Left cardiac atrium (tissue), 4 donors: ENCODE results near the gene GRAP2. TPM values are rescaled to one million over a fixed set of nuclear protein-coding genes. Genes with fewer than 3 reads are reported as not detected.
A peak's percentile ranks its signal among the peaks of the same experiment; 100 is the strongest.
"Not testable (repeated sequence)": the region's sequence is repeated elsewhere in the genome, so short reads cannot be mapped to it uniquely, and the experiment has no call there.

Source experiments
- ATAC-seq, 2 donors: fragments of 200-7000 bp; cut with Tn5 transposase; one replicate each; pipeline ENCODE4 v1.9.1; 2020; ENCODE audit warnings: mild to moderate bottlenecking in 2 of 2, moderate library complexity in 2 of 2
- DNase-seq: peaks from one replicate; pipeline ENCODE4 v3.0.0-alpha.2; 2020
- intact Hi-C, 2 donors: fragments of 100-400 bp; cut with DNase I; formaldehyde crosslinking; loops; one replicate each; pipeline versions ENCODE4 v1.14.1 to v1.15.1; 2022 to 2023
- total RNA-seq, 2 donors: library from RNA; stranded (reverse); fragmentation: NEBNext Ultra II Directional; extraction: Animal tissue kit (Norgen Biotek cat#: 25700); gene quantifications; one replicate each; pipeline ENCODE4 v1.2.1, GENCODE V29; 2021
- donor health status: DM: no; HTN: yes; CAD: no.
- donor health status: DM: no; HTN: yes; CAD: no; lungs with severe emphysema.
- donor health status: DM: yes; HTN: yes; CAD: no.
- donor health status: Dilated cardiomyopathy.

The GRAP2 gene
- total RNA-seq, 2 donors from 2014 or later = 2.1 to 3.8 TPM

DNA sequence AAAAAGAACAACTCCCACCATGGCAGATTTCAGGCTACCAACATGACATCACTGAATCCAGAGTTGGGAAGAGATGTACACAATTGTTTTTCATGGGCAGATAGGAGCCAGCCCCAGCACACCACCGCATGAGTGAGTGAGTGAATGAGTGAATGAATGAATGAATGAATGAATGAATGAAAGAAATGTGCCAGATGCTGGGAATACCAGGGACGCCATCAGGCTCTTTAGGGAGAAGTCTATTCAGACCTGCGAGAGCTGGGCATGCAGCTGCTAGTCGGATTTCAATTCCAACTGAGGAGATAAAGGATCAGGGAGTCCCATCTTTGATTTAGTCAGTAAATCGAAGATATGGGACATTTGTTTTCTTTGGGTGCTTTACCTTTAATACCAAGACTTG lies 78.6 kb downstream of the GRAP2 start:
- ATAC-seq = no peak
- intact Hi-C loops = no loop called here

DNA sequence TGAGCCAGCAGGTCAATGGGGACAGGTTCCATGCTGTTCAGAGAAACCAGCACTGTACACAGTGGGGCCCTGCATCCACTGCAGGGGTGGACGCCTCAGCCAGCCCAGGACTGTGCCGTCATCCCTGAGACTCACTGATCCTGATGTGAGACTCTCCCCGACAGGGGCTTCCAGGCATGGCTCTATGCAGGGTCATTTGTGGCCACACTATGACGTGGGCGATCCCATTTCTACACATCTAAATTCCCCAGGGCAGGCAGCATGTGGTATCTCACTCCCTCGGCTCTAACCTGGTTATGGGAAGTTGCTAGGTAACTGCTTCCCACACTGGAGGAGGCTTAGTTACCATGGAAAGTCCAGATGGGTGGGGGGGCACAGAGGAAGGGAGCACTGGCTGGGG lies 79.7 kb downstream of the GRAP2 start:
- DNase-seq (no peak), ATAC-seq (no peak)
- intact Hi-C loops = no loop called here

More for the DNA sequence above, 78.6 kb downstream of the GRAP2 start:
- DNase-seq = no peak

DNA sequence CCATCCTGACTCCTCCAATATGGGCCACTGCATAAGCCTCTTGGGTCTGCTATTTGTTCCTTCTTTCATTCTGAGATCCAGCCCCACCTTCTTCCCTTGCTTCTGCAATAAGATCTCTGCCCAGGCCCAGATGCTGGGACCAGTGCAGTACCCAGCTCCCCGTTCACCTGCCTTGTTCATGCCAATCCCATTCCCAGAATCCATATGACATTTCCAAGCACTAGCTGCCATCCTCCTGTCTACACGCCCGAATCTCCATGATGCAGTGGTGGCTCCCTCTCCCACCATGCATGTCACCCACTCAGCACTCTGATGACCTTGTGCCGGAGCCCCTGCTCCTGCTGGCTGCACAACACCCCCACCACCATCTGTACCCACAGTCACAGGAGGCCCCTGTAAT lies 82.5 kb downstream of the GRAP2 start:
- DNase-seq = no peak
- intact Hi-C loops = no loop called here
- ATAC-seq = no peak

DNA sequence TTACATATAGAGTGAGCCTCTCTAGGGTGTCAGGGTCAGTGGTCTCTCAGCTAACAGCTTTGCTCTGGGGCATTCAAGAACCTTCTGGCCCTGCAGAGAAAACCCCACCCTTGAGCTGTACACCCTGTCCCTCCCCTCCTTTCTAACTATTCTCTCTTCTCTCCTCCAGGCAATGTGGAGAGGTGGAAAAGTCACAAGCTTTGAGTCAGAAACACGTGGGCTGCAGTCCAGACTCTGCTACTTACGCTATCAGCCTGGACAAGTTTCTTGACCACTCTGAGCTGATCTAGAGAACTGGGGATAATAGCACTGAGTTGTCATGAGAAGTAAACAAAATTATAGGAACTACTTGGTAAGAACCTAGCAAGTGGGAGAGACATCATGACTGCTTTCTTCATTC lies 83.1 kb downstream of the GRAP2 start:
- intact Hi-C loops = no loop called here
- peak in 1 of 2 donors; percentile 55 for ATAC-seq
- DNase-seq = no peak

DNA sequence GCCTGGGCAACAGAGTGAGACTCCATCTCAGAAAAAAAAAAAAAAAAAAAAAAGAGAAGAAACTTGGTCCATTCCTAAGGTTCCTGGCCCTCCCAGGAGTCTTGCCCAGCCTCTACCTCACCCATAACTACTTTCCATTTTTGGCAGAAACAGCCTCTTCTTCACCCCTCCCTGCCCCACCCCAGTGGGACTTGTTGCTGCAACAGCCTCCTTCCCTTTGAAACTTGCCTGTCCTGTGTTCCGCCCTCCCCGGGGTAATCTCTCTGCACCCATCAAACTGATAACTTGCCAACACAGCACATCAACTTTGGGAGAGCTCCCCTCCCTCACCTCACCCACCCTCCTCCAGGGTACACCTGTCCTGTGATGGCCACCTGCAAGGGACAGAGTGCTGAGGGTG lies 83.9 kb downstream of the GRAP2 start:
- ATAC-seq = no peak
- intact Hi-C loops = no loop called here

DNA sequence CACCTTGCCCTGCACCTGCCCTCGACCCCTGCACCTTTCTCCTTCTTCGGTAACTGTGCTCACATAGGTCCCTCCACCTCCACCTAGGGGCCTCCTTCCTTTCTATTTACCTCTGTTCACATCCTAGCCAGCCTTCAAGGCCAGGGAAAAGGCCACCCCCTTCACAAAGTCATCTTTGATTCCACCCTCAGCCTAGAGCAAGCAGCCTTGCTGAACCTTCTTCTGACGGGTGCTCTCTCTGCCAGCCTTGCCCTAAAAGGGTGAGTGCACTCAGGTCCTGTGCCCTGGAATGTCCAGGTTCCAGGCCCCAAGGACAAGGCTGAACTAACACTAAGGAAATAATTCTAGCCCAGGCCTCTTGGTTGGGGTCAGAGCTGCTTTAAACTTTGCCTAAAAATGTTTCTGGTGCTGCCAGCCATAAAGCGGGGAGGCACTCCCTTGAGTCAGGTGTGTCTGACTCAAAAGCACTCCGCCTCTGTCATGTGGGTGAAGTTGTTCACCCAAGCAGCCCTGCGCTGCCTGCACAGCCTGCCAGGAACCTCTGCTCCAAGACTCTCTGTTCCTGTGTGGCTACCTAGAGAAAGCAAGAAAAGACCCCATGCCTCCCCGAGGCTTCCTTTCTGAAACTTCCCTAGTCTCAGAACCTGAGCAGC lies 84.6 kb downstream of the GRAP2 start:
- ATAC-seq (no peak), DNase-seq (no peak)
- intact Hi-C loops = no loop called here

More for the DNA sequence above, 83.9 kb downstream of the GRAP2 start:
- DNase-seq = no peak

DNA sequence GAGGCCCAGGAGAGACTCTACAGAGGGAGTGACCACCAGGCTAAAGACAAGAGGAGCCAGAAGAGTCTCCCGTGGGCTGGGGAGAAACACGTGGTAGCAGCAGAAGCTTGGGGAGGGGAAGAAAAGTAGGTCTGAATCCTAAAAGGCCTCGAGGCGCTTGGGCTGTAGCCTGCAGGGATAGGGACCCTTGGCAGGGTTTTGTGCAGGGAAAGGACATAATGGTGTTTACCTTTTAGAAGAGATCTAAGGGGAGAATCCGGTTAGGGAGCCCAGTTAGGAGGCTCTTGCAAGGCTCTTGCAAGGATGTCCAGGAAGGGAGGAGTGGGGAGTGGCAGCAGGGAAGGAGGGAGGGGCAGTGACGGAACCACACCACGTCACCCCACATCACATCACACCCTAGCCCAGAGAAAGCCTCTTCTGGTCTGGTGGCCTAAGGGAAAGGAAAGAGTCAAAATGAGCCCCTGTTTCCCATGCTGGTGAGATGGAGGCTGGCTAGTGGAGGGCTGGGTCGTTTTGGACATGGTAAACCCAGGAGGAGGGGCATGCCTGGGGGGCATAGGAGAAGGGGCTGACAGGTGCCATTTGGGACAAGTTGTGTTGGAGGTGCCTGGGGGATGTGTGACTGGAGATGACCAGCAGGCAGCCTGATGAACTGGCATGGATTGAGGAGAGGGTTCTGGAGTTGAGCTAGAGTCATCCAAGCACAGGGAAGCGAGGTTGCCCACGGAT lies 87.7 kb downstream of the GRAP2 start:
- DNase-seq = no peak
- intact Hi-C loops = no loop called here
- no peak for ATAC-seq

DNA sequence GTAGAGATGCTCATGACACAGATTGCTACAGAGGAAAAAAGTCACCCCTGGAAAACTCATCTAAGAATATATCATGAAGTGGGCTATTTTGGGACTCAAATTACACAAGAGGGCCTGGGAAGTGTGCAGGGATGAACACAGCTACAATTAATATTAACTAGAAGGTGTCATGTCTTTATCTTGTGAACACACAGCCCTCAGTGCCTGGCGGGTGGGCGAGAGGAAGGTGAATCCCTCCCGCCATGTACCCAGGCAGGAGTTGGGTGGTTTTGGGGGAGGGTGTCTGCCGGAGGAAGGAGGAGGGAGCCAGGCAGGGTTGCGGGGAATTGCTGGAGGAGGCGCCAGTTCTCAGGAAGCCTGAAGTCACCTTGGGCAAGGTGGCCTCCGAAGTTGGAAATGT lies 88.7 kb downstream of the GRAP2 start:
- DNase-seq = no peak
- peak; percentile 29 to 58 for ATAC-seq
- intact Hi-C loops = no loop called here

DNA sequence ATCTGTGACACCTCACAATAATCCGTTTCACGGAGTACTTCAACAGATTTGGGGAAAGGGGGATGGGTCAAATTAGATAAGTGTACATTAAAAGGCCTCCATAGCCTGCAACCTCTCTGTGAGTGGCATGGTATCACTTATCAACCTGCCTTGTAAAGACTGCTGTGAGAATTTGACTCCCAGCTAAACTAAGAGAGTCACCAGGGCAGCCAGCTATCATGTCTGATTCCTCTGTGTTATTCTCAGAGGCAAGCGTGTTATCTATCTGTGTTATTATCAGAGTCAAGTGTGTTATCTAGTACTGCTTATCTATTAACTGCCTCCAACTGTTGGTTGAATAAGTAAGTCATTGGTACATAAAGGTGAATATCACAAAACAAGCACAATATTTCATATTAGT lies 89.8 kb downstream of the GRAP2 start:
- intact Hi-C loops = no loop called here
- no peak for ATAC-seq
- DNase-seq = no peak

DNA sequence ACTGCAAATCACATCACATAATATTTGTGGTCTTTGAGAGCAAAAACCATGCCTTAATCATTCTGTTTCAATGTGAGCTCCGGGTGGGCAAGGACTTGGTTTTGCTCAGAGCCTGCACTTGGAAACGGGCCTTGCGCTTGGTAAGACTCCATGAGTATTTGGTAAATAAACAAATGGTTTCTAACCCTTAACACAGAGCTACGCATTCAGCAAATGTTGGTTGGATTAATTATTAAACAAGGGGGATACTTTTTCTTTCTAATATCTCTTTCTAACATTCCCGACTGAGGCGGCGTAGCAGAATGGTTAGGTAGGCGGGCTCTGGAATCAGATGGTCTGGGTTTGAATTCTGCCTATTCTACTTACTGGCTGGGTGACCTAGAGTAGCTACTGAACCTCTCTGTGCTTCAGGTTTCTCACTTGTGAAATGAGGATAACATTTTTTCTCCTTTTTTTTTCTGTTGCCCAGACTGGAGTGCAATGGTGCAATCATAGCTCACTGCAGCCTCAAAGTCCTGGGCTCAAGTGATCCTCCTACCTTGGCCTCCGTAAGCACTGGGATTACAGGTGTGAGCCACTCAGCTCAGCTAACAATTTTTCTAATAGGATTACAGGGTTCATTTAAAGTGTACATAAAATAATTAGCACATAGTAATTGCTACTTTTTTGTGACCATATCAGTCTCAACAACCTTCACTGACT lies 90.4 kb downstream of the GRAP2 start:
- intact Hi-C loops = no loop called here
- ATAC-seq (no peak), DNase-seq (no peak)

DNA sequence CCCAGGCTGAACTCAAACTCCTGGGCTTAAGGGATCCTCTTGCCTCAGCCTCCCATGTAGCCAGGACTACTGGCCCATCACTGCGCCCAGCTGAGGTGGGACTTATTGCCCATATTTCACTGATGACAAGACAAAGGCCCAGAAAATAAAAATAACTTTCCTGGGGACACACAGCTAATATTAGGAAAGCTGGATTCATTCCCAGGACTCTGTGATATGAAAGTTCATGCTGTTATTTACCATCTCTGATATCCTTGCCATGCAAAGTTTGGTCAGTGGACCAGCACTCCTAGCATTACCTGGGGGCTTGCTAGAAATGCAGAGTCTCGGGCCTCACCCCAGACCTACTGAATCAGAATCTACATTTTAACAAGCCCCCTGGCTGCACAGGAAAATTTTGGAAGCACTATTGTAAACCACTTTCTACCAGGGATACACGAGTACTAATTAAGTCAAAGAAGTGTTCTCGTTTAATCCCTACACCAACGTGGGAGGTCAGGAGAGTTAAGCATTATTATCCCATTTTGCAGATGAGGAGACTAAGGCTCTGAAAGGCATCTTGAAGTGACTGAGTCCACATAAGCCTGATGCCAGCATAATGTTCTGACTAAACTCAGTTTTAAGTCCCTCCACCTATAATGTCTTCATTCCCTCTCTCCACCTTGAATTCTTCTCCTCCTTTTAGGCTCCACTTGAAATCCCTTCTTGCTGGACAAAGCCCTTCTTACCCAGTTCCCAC lies 91.4 kb downstream of the GRAP2 start:
- intact Hi-C loops = no loop called here
- DNase-seq (no peak), ATAC-seq (peak in 1 of 2 donors; percentile 9)

DNA sequence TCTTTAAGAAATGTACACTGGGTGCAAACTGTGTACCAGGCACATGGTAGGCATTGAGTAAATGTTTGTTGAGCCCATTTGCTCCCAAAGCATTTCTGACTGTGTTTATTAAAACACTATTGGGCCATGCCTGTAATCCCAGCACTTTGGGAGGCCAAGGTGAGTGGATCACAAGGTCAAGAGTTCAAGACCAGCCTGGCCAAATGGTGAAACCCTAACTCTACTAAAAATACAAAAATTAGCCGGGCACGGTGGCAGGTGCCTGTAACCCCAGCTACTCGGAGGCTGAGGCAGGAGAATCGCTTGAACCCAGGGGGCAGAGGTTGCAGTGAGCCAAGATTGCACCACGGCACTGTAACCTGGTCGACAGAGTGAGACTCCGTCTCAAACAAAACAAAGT lies 92.0 kb downstream of the GRAP2 start:
- intact Hi-C loops, DNase-seq, ATAC-seq: not testable (repeated sequence)

DNA sequence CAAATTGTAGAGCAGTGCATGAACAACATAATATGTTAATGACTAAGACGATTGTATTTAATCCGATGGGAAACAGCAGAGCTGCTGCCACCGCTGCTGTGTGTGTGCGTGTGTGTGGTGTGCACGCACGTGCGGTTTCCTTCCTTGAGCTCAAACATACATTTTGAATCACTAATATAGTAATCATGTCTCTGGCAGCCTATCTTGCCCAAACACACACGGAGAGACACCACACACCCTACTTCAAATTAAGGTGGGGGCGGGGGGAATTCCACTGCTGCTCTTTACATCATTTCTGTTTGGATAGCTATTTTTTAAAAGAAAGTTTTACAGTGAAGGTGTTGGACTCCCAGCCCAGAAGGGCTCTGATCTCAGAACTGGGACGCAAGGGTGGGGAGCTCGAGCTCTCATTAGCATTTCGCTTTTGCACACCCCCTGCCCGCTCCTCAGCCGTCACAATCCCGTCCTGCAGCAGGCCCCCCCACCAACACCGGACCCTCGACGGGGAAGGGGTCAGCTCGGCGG lies 93.2 kb downstream of the GRAP2 start:
- no peak for DNase-seq
- ATAC-seq = no peak
- intact Hi-C loops = no loop called here

DNA sequence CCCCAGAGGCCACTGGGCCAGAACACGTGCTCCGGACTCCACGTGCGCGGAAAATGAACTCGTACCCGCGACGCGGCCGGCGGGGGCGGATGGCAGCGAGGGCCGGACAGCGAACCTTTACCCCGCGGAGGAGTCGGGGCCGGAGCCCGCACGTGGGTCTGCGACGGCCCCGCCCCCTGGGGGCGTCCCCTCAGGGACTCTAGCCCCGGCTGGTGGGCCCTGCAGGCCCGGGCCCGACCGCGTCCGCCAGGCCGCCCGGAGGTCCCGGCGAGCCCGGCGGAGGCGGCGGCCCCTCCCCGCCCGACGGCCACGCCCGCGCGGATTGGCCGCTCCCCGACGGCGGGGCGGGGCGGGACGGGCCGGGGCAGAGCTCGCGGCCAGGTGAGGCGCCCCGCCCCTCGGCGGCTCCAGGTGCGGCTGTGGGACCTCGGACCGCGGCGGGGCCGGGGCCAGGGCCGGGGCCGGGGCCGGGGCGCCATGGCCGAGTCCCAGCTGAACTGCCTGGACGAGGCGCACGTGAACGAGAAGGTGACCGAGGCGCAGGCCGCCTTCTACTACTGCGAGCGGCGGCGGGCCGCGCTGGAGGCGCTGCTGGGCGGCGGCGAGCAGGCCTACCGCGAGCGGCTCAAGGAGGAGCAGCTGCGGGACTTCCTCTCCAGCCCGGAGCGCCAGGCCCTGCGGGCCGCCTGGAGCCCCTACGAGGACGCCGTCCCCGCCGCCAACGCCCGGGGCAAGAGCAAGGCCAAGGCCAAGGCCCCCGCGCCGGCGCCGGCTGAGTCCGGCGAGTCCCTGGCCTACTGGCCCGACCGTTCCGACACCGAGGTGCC lies 93.9 kb downstream of the GRAP2 start, which contains the start of gene FAM83F:
Gene FAM83F, plus strand, starts transcription at position 389 of the 827 bp plus-strand sequence. Its CDS starts 89 bp downstream, at position 478.
- ATAC-seq = peak; percentile 39 to 52
- intact Hi-C loops = no loop called here
- DNase-seq = no peak

DNA sequence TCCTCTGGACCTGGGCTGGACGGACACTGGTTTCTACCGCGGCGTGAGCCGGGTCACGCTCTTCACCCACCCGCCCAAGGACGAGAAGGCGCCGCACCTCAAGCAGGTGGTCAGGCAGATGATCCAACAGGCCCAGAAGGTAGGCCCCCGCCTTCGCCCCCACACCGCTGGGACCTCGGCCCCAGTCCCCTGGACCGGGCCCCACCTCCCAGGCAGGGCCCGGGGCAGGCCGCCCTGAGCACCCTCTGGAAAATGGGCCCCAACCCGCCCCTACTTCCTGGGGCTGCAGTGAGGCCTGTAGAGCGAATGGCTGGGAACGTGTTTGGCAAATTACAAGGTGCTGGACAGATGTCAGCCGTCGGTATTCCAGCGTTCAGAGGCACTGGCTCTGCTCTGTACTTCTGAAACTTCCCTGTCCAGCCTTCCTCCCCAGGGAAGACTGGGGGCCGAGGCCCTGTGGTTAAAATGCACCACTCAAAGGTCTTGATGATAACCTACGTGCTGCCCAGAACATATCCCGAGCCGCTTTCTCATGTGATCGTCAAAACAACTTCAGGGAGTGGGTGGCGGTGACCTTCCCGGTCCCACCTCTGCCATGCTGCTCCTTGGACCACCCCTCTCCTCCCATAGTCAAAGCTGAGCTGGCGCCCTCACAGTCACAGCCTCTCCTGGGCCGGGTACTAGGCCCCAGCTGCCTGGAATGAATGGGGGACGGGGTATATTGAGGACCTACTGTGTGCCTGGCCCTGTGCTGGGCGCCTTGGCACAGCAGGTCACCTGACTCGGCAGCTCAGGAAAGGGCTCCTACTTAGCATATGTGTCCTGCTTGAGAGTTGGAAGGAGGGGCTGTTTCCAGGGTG lies 94.7 kb downstream of the GRAP2 start:
- no peak for DNase-seq
- intact Hi-C loops = no loop called here
- peak in 1 of 2 donors; percentile 13 for ATAC-seq

DNA sequence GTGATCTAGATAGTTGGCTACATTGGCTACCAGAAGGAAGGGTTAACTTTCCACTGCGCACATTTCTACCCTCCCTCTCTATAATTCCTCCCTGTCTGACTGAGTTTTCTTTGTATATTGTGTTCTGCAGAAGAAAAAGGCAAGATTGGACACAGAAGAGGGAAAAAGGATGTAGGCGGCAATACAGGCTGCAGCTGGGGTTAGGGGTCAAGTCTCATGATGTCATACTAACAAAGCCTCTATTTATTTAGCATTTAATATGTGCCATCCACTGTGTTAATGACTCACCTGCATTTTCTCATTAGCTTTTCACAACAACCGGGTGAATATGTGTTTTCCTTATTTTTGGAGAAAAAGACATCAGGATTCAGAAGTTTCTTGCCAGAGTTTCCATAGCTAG lies 95.8 kb downstream of the GRAP2 start:
- intact Hi-C loops = no loop called here
- DNase-seq = no peak
- no peak for ATAC-seq

DNA sequence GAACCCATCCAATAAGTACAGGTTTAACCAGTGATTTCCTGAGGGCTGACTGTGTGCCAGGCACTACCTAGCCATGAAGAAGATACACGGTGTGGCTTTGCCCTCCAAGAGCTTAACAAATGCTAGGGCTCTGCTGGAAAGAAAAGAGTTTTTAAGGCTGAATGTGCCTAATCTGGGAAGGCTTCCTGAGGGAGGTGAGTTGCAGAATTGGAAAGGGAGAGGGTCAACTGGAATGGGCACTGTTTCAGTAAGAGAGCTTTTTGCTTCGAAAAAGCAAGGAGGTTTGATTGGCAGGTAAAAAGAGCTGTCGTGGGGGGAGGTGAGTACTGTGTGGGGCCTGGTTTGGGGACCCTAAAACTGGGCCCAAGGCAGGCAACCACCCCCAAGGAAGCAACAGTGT lies 96.5 kb downstream of the GRAP2 start:
- ATAC-seq (no peak), DNase-seq (no peak)
- intact Hi-C loops = no loop called here
